Left renal cortex interstitium (tissue), 4 donors: ENCODE results near the gene C11orf21. TPM values are rescaled to one million over a fixed set of nuclear protein-coding genes. Genes with fewer than 3 reads are reported as not detected.

Source experiments
- polyA plus RNA-seq, 4 donors: library from polyadenylated mRNA; unstranded; fragments of 120-200 nt; gene quantifications; one replicate each; pipeline ENCODE4 v1.2.1, GENCODE V29; 2013; ENCODE audit not compliant: insufficient read length in 4 of 4

The C11orf21 gene
- polyA plus RNA-seq, 4 donors, result 0.52 to 0.96 (median 0.70) TPM

Other genes with a start within 250 kb of the C11orf21 start
- gene IGF2, start 162.5 kb downstream of the C11orf21 start, polyA plus RNA-seq, result 1,000 to 10,000 TPM in 1 of 4 donors, 100 to 1,000 TPM in 3; 731 to 1,117 (median 878) TPM
- gene INS, start 140.7 kb downstream of the C11orf21 start, polyA plus RNA-seq, result not detected
- 1 to 10 TPM in 2 of 4 donors, under 1 TPM in 2; 0.66 to 2.4 (median 1.0) TPM for gene TH, start 130.1 kb downstream of the C11orf21 start, polyA plus RNA-seq
- gene ASCL2, start 31.3 kb downstream of the C11orf21 start, polyA plus RNA-seq, result 1 to 10 TPM; 2.1 to 4.5 (median 3.6) TPM
- gene TSPAN32, start 95 bp upstream of the C11orf21 start, polyA plus RNA-seq, result 1 to 10 TPM; 1.9 to 3.4 (median 2.1) TPM
- 100 to 1,000 TPM; 503 to 712 (median 602) TPM for gene CD81, start 75.4 kb upstream of the C11orf21 start, polyA plus RNA-seq
- gene TSSC4, start 98.8 kb upstream of the C11orf21 start, polyA plus RNA-seq, result 10 to 100 TPM; 33.2 to 56.3 (median 43.8) TPM
- gene TRPM5, start 142.6 kb upstream of the C11orf21 start, polyA plus RNA-seq, result 1 to 10 TPM; 1.7 to 5.0 (median 3.3) TPM
- gene KCNQ1, start 143.1 kb upstream of the C11orf21 start, polyA plus RNA-seq, result 10 to 100 TPM; 10.4 to 14.8 (median 13.1) TPM